ENCODE data around the gene TFPI.

DNA sequence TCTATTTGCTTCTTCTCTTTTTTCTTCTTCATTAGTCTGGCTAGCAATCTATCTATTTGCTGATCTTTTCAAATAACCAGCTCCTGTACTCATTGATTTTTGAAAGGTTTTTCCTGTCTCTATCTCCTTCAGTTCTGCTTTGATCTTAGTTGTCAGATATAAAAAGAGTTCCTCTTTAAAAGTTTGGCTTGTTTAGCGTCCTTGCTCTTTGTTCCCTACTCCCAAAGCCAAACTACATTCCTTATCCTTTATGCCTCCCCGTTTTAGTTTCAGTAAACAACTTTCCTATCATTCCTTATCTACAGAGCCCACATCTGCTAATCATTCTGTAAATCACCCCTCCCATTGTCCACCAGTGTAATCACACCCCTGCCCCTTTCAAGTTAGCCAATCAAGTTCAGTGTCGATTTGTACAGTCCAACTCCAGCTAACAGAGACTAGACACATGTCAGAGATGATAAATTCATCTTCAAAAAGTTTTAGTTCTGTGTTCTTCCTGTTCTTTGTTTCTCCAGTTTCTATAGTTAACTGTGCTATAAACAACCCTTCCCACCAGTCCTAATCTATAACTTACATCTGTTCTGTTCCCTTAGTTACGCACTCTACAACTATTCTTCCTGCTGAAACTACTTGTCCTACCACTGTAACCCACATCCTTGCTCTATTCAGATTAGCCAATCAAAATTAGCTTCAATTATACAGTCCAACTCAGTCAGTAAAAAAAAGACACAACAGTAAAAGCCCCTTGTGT lies 44.4 kb downstream of the TFPI start:
- TF ChIP-seq, protein P1, sequence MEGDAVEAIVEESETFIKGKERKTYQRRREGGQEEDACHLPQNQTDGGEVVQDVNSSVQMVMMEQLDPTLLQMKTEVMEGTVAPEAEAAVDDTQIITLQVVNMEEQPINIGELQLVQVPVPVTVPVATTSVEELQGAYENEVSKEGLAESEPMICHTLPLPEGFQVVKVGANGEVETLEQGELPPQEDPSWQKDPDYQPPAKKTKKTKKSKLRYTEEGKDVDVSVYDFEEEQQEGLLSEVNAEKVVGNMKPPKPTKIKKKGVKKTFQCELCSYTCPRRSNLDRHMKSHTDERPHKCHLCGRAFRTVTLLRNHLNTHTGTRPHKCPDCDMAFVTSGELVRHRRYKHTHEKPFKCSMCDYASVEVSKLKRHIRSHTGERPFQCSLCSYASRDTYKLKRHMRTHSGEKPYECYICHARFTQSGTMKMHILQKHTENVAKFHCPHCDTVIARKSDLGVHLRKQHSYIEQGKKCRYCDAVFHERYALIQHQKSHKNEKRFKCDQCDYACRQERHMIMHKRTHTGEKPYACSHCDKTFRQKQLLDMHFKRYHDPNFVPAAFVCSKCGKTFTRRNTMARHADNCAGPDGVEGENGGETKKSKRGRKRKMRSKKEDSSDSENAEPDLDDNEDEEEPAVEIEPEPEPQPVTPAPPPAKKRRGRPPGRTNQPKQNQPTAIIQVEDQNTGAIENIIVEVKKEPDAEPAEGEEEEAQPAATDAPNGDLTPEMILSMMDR (IDR thresholded peaks at IDR 0.05; ENCODE audit: low read depth, low read length, poor library complexity, severe bottlenecking), result no peak
- no peak for TF ChIP-seq EZH2phosphoT487 (IDR thresholded peaks at IDR 0.05; ENCODE audit: borderline replicate concordance, low read length)
